IMR-90 (cell line): ENCODE measurements around the gene IFNA16. TPM values are rescaled to one million over a fixed set of nuclear protein-coding genes. Genes with fewer than 3 reads are reported as not detected.
"Not testable (repeated sequence)": the region's sequence is repeated elsewhere in the genome, so short reads cannot be mapped to it uniquely, and the experiment has no call there.

ENCODE experiments used
- ATAC-seq: fragments of 200-7000 bp; cut with Tn5 transposase; 2 replicates; pipeline ENCODE4 v1.9.1; 2020; ENCODE audit warnings: low read depth, mild to moderate bottlenecking, moderate library complexity
- BruUV-seq: library from RNA; stranded (reverse); fragments of 400-500 nt; replicated peaks from 2 replicates; lab custom pipeline; 2021; lab: Mats Ljungman, UMichigan
- CTCF ChIA-PET: fragments of 300-600 bp; formaldehyde crosslinking; extraction: SDS; loops from one replicate; lab custom pipeline; 2021; ENCODE audit warnings: antibody characterized with exemption; lab: Yijun Ruan, JAX
- POLR2A ChIA-PET: fragments of 300-600 bp; sonication (Branson Sonifier 250); formaldehyde crosslinking; loops from one replicate; lab custom pipeline; 2022; ENCODE audit warnings: antibody characterized with exemption; ENCODE audit not compliant: unreplicated experiment; lab: Charles Lee
- DNase-seq: peaks from one replicate; pipeline ENCODE4 v3.0.0; 2013
- H2AFZ ChIP-seq: replicated peaks from 2 replicates; pipeline ENCODE3; 2013; ENCODE audit warnings: low read length, mild to moderate bottlenecking; ENCODE audit not compliant: poor library complexity
- H2AK5ac ChIP-seq: 2 replicates; pipeline ENCODE4 v1.6.1; 2013; ENCODE audit warnings: low read depth, low read length, inconsistent platforms
- H2AK9ac ChIP-seq: replicated peaks from 2 replicates; pipeline ENCODE3; 2013; ENCODE audit warnings: mild to moderate bottlenecking, low read depth, low read length, moderate library complexity; ENCODE audit not compliant: poor library complexity
- H2BK120ac ChIP-seq: 2 replicates; pipeline ENCODE4 v1.6.1; 2013; ENCODE audit warnings: low read depth, low read length, inconsistent platforms
- H2BK15ac ChIP-seq: 3 replicates; pipeline ENCODE4 v1.6.1; 2013; ENCODE audit warnings: low read depth, low read length, inconsistent platforms
- H2BK20ac ChIP-seq: 2 replicates; pipeline ENCODE4 v1.6.1; 2013; ENCODE audit warnings: low read depth, mild to moderate bottlenecking, inconsistent platforms, low read length, moderate library complexity
- H2BK5ac ChIP-seq: 2 replicates; pipeline ENCODE4 v1.6.1; 2013; ENCODE audit warnings: mild to moderate bottlenecking, low read depth, low read length, inconsistent platforms; ENCODE audit not compliant: poor library complexity, severe bottlenecking
- H3K14ac ChIP-seq: replicated peaks from 2 replicates; pipeline ENCODE4 v1.6.1; 2013; ENCODE audit warnings: low read depth, low read length, inconsistent platforms
- H3K18ac ChIP-seq: 2 replicates; pipeline ENCODE4 v1.6.1; 2013; ENCODE audit warnings: low read depth, low read length, control low read depth
- H3K23ac ChIP-seq: 2 replicates; pipeline ENCODE4 v1.6.1; 2013; ENCODE audit warnings: low read depth, low read length, inconsistent platforms
- H3K27ac ChIP-seq: 2 replicates; pipeline ENCODE4 v1.5.1; 2013; ENCODE audit warnings: mild to moderate bottlenecking, control low read depth, low read length; ENCODE audit not compliant: insufficient read depth
- H3K27me3 ChIP-seq: 2 replicates; pipeline ENCODE4 v1.6.1; 2013; ENCODE audit warnings: low read length; ENCODE audit not compliant: control insufficient read depth, insufficient read depth
- H3K36me3 ChIP-seq: 2 replicates; pipeline ENCODE4 v1.6.1; 2013; ENCODE audit warnings: low read length, mixed read lengths; ENCODE audit not compliant: control insufficient read depth, insufficient read depth
- H3K4ac ChIP-seq: 2 replicates; pipeline ENCODE4 v1.6.1; 2013; ENCODE audit warnings: low read depth, low read length, inconsistent platforms
- H3K4me1 ChIP-seq: 2 replicates; pipeline ENCODE4 v1.6.1; 2013; ENCODE audit warnings: low read length, mixed read lengths; ENCODE audit not compliant: control insufficient read depth, insufficient read depth
- H3K4me2 ChIP-seq: 2 replicates; pipeline ENCODE4 v1.6.1; 2013; ENCODE audit warnings: low read depth, mild to moderate bottlenecking, control low read depth, low read length, moderate library complexity
- H3K4me3 ChIP-seq: 2 replicates; pipeline ENCODE4 v1.5.1; 2013; ENCODE audit warnings: low read depth, mild to moderate bottlenecking, control low read depth, low read length, moderate library complexity; ENCODE audit not compliant: insufficient read depth
- H3K56ac ChIP-seq: 2 replicates; pipeline ENCODE4 v1.6.1; 2013; ENCODE audit warnings: low read length, inconsistent platforms; ENCODE audit not compliant: insufficient read depth; ENCODE audit errors: extremely low read depth
- H3K79me1 ChIP-seq, 2 experiments: 2 replicates each; pipeline ENCODE4 v1.6.1; 2013; ENCODE audit warnings: low read length in 2 of 2, inconsistent platforms in 1 of 2, low read depth in 1 of 2
- H3K9ac ChIP-seq: 2 replicates; pipeline ENCODE4 v1.6.1; 2013; ENCODE audit warnings: low read depth, low read length, control low read depth
- H3K9me1 ChIP-seq: 2 replicates; pipeline ENCODE4 v1.6.1; 2013; ENCODE audit warnings: low read length, inconsistent platforms; ENCODE audit not compliant: insufficient read depth
- H3K9me3 ChIP-seq: 2 replicates; pipeline ENCODE4 v1.6.1; 2013; ENCODE audit warnings: low read length; ENCODE audit not compliant: control insufficient read depth, insufficient read depth
- H4K20me1 ChIP-seq: 2 replicates; pipeline ENCODE4 v1.6.1; 2013; ENCODE audit warnings: low read length, inconsistent platforms; ENCODE audit not compliant: insufficient read depth
- H4K5ac ChIP-seq: 2 replicates; pipeline ENCODE4 v1.6.1; 2013; ENCODE audit warnings: mild to moderate bottlenecking, low read depth, low read length, control low read depth
- H4K8ac ChIP-seq, 2 experiments: 2 replicates each; pipeline ENCODE4 v1.6.1; 2013; ENCODE audit warnings: low read depth in 2 of 2, low read length in 2 of 2, control low read depth in 1 of 2, inconsistent platforms in 1 of 2
- H4K91ac ChIP-seq: 2 replicates; pipeline ENCODE4 v1.6.1; 2013; ENCODE audit warnings: low read depth, low read length, inconsistent platforms; ENCODE audit not compliant: insufficient read depth
- WGBS, 2 experiments: methylation state at CpG; one replicate each; pipeline versions ENCODE4 v1.1.5 to v1.1.7; 2013; ENCODE audit warnings: missing lambda C conversion rate in 2 of 2; ENCODE audit not compliant: insufficient read length in 1 of 2; ENCODE audit errors: extremely low coverage in 2 of 2; 5-methylcytosine and 5-hydroxymethylcytosine counted together
- dilution Hi-C: fragments of 300-500 bp; cut with HindIII; formaldehyde crosslinking; loops from one replicate; pipeline ENCODE4 v1.14.3; 2018; ENCODE audit warnings: low sequenced_read_pairs; ENCODE audit not compliant: unreplicated experiment
- in situ Hi-C: fragments of 300-500 bp; cut with MboI; formaldehyde crosslinking; loops from 3 replicates; pipeline ENCODE4 v1.14.3; 2019; ENCODE audit warnings: low sequenced_read_pairs, inconsistent platforms, mixed read lengths
- intact Hi-C: fragments of 100-400 bp; cut with micrococcal nuclease; formaldehyde crosslinking; loops from 2 replicates; pipeline ENCODE4 v1.10.0; 2022
- polyA plus RNA-seq, 3 experiments: library from polyadenylated mRNA; depleted of rRNA; stranded (reverse); fragments of >200 nt; gene quantifications; 2 replicates each; pipeline ENCODE4 v1.2.3, GENCODE V29; 2012; ENCODE audit warnings: low replicate concordance in 1 of 3
- total RNA-seq: library from RNA; depleted of rRNA; stranded (reverse); fragments of >200 nt; gene quantifications from 2 replicates; pipeline ENCODE4 v1.2.3, GENCODE V29; 2012

The IFNA16 gene
- total and polyA plus RNA-seq, 2 of the 4 experiments (the other 2 are of a cell fraction) = not detected

DNA sequence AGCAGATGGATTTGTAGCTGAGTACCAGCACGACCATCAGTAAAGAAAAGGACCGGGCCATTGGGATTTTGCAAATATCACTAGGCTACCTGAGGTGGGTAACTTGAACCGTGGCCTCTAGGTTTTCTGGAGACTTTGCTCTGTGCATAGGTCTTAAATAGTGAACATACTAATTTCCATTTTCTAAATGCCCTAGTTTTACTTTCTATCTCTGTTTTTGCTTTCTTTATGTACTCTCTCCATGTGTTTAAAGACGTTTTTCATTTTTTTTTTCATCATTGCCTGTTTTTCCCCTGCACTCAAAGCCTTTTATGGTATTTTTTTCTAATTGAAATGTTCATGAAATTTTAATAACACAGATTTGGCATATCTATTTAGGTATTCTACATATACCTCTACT lies 15.0 kb downstream of the IFNA16 start, which contains the start of gene IFNA7:
TSS of gene IFNA7 (minus strand) at position 101 of the 400 bp plus-strand sequence. CDS start at position 61, 40 bp downstream.
- H3K23ac ChIP-seq, H4K5ac ChIP-seq, H4K20me1 ChIP-seq, intact Hi-C loops, H3K4ac ChIP-seq, H3K9me3 ChIP-seq, H3K18ac ChIP-seq, H2BK120ac ChIP-seq, H2AK5ac ChIP-seq, H2BK5ac ChIP-seq, H2BK20ac ChIP-seq, H3K9ac ChIP-seq, H3K36me3 ChIP-seq, H3K79me1 ChIP-seq, H3K4me1 ChIP-seq, H2AFZ ChIP-seq, H3K4me3 ChIP-seq, H3K9me1 ChIP-seq, DNase-seq, H2BK15ac ChIP-seq, H3K56ac ChIP-seq, H3K27ac ChIP-seq, ATAC-seq, BruUV-seq, H4K8ac ChIP-seq, H3K27me3 ChIP-seq, dilution Hi-C loops, H3K4me2 ChIP-seq, H2AK9ac ChIP-seq, H4K91ac ChIP-seq, H3K14ac ChIP-seq: not testable (repeated sequence)
- WGBS, 2 experiments = no CpG with 5 or more reads among the region's 4 CpGs
- ChIA-PET POLR2A (interaction anchor here (0.6 kb wide), 1 partner anchor 234 kb away, joined by 3 read pairs; no protein-coding TSS in a partner anchor), CTCF (interaction anchor here (1.0 kb wide), 2 partner anchors 117 to 264 kb away, joined by 3 to 6 read pairs; no protein-coding TSS in a partner anchor)
- in situ Hi-C loops = loop anchor here (25.0 kb wide), 1 partner anchor 585 kb away; no protein-coding TSS in a partner anchor
